C4-2B (cell line): ENCODE measurements around the gene CNKSR2.

Experiments
- CTCF ChIP-seq: fragments of 450-650 bp; conservative IDR thresholded peaks from 2 replicates; pipeline ENCODE4 v1.5.1; 2017; ENCODE audit warnings: mild to moderate bottlenecking
- ZFX ChIP-seq: fragments of 450-650 bp; IDR thresholded peaks from 2 replicates; pipeline ENCODE4 v1.6.1; 2017

GRCh38 chrX:21623778-21624501 lies 249.7 kb downstream of the CNKSR2 start:
- TF ChIP-seq CTCF (no peak), ZFX (no peak)
